ENCODE data around the gene RUNX2.

DNA sequence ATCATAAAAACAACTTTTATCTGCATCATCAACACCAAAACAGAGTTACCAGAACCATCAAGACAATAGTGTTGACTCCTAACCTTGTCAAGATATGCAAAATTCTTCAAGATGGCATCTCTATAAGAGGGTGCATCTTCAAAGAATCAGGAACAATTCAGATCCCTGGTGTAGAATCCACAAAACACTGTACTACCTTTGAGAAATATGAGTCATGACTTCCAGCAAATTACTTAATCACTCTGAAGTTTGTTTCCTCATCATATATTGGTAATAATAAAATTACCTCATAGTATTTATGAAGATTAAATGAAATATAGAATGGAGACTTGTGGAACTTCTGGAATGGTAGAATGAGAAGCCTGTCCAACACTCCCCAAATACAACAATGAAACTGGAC is 270.9 kb downstream of the RUNX2 start:
- TF ChIP-seq, protein P1, sequence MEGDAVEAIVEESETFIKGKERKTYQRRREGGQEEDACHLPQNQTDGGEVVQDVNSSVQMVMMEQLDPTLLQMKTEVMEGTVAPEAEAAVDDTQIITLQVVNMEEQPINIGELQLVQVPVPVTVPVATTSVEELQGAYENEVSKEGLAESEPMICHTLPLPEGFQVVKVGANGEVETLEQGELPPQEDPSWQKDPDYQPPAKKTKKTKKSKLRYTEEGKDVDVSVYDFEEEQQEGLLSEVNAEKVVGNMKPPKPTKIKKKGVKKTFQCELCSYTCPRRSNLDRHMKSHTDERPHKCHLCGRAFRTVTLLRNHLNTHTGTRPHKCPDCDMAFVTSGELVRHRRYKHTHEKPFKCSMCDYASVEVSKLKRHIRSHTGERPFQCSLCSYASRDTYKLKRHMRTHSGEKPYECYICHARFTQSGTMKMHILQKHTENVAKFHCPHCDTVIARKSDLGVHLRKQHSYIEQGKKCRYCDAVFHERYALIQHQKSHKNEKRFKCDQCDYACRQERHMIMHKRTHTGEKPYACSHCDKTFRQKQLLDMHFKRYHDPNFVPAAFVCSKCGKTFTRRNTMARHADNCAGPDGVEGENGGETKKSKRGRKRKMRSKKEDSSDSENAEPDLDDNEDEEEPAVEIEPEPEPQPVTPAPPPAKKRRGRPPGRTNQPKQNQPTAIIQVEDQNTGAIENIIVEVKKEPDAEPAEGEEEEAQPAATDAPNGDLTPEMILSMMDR (conservative IDR thresholded peaks at IDR 0.05; ENCODE audit: low read depth in 2 of 2), result no peak
- TF ChIP-seq EZH2phosphoT487 (IDR thresholded peaks at IDR 0.05; ENCODE audit: unreplicated experiment) (no peak), POLR2AphosphoS5 (IDR thresholded peaks at IDR 0.05; ENCODE audit: low read depth) (no peak), EZH2 (IDR thresholded peaks at IDR 0.05; ENCODE audit: low read depth, unreplicated experiment) (no peak), ZNF331 (CRISPR knock-in tag; IDR thresholded peaks at IDR 0.05; ENCODE audit: low read depth) (no peak), CREB1 (CRISPR knock-in tag; IDR thresholded peaks at IDR 0.05; ENCODE audit: low read depth) (no peak), JUNB (IDR thresholded peaks at IDR 0.05; ENCODE audit: unreplicated experiment) (no peak), ZNF114 (CRISPR knock-in tag; IDR thresholded peaks at IDR 0.05) (no peak), STAT1 (IDR thresholded peaks at IDR 0.05; ENCODE audit: unreplicated experiment) (no peak)
- TF ChIP-seq, protein P2, sequence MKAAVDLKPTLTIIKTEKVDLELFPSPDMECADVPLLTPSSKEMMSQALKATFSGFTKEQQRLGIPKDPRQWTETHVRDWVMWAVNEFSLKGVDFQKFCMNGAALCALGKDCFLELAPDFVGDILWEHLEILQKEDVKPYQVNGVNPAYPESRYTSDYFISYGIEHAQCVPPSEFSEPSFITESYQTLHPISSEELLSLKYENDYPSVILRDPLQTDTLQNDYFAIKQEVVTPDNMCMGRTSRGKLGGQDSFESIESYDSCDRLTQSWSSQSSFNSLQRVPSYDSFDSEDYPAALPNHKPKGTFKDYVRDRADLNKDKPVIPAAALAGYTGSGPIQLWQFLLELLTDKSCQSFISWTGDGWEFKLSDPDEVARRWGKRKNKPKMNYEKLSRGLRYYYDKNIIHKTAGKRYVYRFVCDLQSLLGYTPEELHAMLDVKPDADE (IDR thresholded peaks at IDR 0.05), result no peak
- TF ChIP-seq, protein P3, sequence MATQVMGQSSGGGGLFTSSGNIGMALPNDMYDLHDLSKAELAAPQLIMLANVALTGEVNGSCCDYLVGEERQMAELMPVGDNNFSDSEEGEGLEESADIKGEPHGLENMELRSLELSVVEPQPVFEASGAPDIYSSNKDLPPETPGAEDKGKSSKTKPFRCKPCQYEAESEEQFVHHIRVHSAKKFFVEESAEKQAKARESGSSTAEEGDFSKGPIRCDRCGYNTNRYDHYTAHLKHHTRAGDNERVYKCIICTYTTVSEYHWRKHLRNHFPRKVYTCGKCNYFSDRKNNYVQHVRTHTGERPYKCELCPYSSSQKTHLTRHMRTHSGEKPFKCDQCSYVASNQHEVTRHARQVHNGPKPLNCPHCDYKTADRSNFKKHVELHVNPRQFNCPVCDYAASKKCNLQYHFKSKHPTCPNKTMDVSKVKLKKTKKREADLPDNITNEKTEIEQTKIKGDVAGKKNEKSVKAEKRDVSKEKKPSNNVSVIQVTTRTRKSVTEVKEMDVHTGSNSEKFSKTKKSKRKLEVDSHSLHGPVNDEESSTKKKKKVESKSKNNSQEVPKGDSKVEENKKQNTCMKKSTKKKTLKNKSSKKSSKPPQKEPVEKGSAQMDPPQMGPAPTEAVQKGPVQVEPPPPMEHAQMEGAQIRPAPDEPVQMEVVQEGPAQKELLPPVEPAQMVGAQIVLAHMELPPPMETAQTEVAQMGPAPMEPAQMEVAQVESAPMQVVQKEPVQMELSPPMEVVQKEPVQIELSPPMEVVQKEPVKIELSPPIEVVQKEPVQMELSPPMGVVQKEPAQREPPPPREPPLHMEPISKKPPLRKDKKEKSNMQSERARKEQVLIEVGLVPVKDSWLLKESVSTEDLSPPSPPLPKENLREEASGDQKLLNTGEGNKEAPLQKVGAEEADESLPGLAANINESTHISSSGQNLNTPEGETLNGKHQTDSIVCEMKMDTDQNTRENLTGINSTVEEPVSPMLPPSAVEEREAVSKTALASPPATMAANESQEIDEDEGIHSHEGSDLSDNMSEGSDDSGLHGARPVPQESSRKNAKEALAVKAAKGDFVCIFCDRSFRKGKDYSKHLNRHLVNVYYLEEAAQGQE (IDR thresholded peaks at IDR 0.05; ENCODE audit: unreplicated experiment), result no peak
- TF ChIP-seq, protein P4, sequence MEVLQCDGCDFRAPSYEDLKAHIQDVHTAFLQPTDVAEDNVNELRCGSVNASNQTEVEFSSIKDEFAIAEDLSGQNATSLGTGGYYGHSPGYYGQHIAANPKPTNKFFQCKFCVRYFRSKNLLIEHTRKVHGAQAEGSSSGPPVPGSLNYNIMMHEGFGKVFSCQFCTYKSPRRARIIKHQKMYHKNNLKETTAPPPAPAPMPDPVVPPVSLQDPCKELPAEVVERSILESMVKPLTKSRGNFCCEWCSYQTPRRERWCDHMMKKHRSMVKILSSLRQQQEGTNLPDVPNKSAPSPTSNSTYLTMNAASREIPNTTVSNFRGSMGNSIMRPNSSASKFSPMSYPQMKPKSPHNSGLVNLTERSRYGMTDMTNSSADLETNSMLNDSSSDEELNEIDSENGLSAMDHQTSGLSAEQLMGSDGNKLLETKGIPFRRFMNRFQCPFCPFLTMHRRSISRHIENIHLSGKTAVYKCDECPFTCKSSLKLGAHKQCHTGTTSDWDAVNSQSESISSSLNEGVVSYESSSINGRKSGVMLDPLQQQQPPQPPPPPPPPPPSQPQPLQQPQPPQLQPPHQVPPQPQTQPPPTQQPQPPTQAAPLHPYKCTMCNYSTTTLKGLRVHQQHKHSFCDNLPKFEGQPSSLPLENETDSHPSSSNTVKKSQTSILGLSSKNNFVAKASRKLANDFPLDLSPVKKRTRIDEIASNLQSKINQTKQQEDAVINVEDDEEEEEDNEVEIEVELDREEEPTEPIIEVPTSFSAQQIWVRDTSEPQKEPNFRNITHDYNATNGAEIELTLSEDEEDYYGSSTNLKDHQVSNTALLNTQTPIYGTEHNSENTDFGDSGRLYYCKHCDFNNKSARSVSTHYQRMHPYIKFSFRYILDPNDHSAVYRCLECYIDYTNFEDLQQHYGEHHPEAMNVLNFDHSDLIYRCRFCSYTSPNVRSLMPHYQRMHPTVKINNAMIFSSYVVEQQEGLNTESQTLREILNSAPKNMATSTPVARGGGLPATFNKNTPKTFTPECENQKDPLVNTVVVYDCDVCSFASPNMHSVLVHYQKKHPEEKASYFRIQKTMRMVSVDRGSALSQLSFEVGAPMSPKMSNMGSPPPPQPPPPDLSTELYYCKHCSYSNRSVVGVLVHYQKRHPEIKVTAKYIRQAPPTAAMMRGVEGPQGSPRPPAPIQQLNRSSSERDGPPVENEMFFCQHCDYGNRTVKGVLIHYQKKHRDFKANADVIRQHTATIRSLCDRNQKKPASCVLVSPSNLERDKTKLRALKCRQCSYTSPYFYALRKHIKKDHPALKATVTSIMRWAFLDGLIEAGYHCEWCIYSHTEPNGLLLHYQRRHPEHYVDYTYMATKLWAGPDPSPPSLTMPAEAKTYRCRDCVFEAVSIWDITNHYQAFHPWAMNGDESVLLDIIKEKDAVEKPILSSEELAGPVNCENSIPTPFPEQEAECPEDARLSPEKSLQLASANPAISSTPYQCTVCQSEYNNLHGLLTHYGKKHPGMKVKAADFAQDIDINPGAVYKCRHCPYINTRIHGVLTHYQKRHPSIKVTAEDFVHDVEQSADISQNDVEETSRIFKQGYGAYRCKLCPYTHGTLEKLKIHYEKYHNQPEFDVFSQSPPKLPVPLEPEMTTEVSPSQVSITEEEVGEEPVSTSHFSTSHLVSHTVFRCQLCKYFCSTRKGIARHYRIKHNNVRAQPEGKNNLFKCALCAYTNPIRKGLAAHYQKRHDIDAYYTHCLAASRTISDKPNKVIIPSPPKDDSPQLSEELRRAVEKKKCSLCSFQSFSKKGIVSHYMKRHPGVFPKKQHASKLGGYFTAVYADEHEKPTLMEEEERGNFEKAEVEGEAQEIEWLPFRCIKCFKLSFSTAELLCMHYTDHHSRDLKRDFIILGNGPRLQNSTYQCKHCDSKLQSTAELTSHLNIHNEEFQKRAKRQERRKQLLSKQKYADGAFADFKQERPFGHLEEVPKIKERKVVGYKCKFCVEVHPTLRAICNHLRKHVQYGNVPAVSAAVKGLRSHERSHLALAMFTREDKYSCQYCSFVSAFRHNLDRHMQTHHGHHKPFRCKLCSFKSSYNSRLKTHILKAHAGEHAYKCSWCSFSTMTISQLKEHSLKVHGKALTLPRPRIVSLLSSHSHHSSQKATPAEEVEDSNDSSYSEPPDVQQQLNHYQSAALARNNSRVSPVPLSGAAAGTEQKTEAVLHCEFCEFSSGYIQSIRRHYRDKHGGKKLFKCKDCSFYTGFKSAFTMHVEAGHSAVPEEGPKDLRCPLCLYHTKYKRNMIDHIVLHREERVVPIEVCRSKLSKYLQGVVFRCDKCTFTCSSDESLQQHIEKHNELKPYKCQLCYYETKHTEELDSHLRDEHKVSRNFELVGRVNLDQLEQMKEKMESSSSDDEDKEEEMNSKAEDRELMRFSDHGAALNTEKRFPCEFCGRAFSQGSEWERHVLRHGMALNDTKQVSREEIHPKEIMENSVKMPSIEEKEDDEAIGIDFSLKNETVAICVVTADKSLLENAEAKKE (CRISPR knock-in tag; IDR thresholded peaks at IDR 0.05), result no peak
